ENCODE data around the gene PKMYT1.
A peak's percentile ranks its signal among the peaks of the same experiment; 100 is the strongest.

Gene PKMYT1

GRCh38 chr16:3027983-3028715 is 47.9 kb upstream of the PKMYT1 start:
- H3K4me3 ChIP-seq (ENCODE audit: insufficient read depth, low read length, poor library complexity, severe bottlenecking) = no peak overlapping the region
- H3K9ac ChIP-seq (ENCODE audit: low read length) = peak overlapping the region; percentile 15; the same call in 1 of the 2 replicates
- peak; percentile 72 for TF ChIP-seq CTCF (IDR thresholded peaks at IDR 0.05; ENCODE audit: insufficient read depth, low read length, poor library complexity, severe bottlenecking)
- TF ChIP-seq EZH2phosphoT487 (conservative IDR thresholded peaks at IDR 0.05; ENCODE audit: low read length) = no peak
- no peaks in the 10 kb centered on the region for H4K20me1 ChIP-seq (ENCODE audit: low read depth, low read length)
- peak overlapping the region; percentile 40 for H3K4me2 ChIP-seq (ENCODE audit: low read depth, low read length, poor library complexity, severe bottlenecking)
- 0 out of 2 replicates have a peak, but pooled peaks cover under 1% of the 10 kb centered on the region for H3F3A ChIP-seq (ENCODE audit: insufficient read depth)
- H2AFZ ChIP-seq (ENCODE audit: low read depth, low read length, severe bottlenecking) = no peak overlapping the region
- no peaks in the 10 kb centered on the region for H3K27me3 ChIP-seq (ENCODE audit: low read length)
- H3K36me3 ChIP-seq (ENCODE audit: low read length) = no peaks in the 10 kb centered on the region
- no peak overlapping the region for H3K27ac ChIP-seq (ENCODE audit: low read depth, low read length)
- H3K9me2 ChIP-seq (replicated peaks; ENCODE audit: insufficient read depth, low read length) = no peaks in the 10 kb centered on the region
- no peaks in the 10 kb centered on the region for H3K79me2 ChIP-seq (ENCODE audit: insufficient read depth, low read length)
- H3K9me3 ChIP-seq (ENCODE audit: insufficient read depth, low read length) = no peaks in the 10 kb centered on the region

- no peak overlapping the region for H3K4me2 ChIP-seq (ENCODE audit: low read depth, low read length, poor library complexity, severe bottlenecking)
Observed at GRCh38 chr16:3027489-3027795, 47.2 kb upstream of the PKMYT1 start.

GRCh38 chr16:3026609-3027488 is 46.6 kb upstream of the PKMYT1 start:
- Histone ChIP-seq H3F3A (ENCODE audit: insufficient read depth) (peaks cover 14% of the 10 kb centered on the region), H3K27ac (ENCODE audit: low read depth, low read length) (no peak overlapping the region), H3K4me2 (ENCODE audit: low read depth, low read length, poor library complexity, severe bottlenecking) (no peak overlapping the region), H2AFZ (ENCODE audit: low read depth, low read length, severe bottlenecking) (no peak overlapping the region), H3K36me3 (ENCODE audit: low read length) (no peaks in the 10 kb centered on the region), H3K9me2 (replicated peaks; ENCODE audit: insufficient read depth, low read length) (no peaks in the 10 kb centered on the region), H3K9ac (ENCODE audit: low read length) (no peak overlapping the region), H3K4me3 (ENCODE audit: insufficient read depth, low read length, poor library complexity, severe bottlenecking) (no peak overlapping the region), H3K79me2 (ENCODE audit: insufficient read depth, low read length) (no peaks in the 10 kb centered on the region), H3K27me3 (ENCODE audit: low read length) (no peaks in the 10 kb centered on the region), H3K9me3 (ENCODE audit: insufficient read depth, low read length) (no peaks in the 10 kb centered on the region), H4K20me1 (ENCODE audit: low read depth, low read length) (no peaks in the 10 kb centered on the region)
- no peak for TF ChIP-seq EZH2phosphoT487 (conservative IDR thresholded peaks at IDR 0.05; ENCODE audit: low read length)
- TF ChIP-seq CTCF (IDR thresholded peaks at IDR 0.05; ENCODE audit: insufficient read depth, low read length, poor library complexity, severe bottlenecking) = no peak

More at GRCh38 chr16:3027489-3027795, 47.2 kb upstream of the PKMYT1 start:
- no peaks in the 10 kb centered on the region for H3K36me3 ChIP-seq (ENCODE audit: low read length)
- no peaks in the 10 kb centered on the region for H3K79me2 ChIP-seq (ENCODE audit: insufficient read depth, low read length)
- H3K9me2 ChIP-seq (replicated peaks; ENCODE audit: insufficient read depth, low read length) = no peaks in the 10 kb centered on the region
- no peaks in the 10 kb centered on the region for H4K20me1 ChIP-seq (ENCODE audit: low read depth, low read length)
- no peak overlapping the region for H2AFZ ChIP-seq (ENCODE audit: low read depth, low read length, severe bottlenecking)
- no peak overlapping the region for H3K27ac ChIP-seq (ENCODE audit: low read depth, low read length)
- no peaks in the 10 kb centered on the region for H3K27me3 ChIP-seq (ENCODE audit: low read length)
- no peak overlapping the region for H3K9ac ChIP-seq (ENCODE audit: low read length)
- TF ChIP-seq CTCF (IDR thresholded peaks at IDR 0.05; ENCODE audit: insufficient read depth, low read length, poor library complexity, severe bottlenecking) (no peak), EZH2phosphoT487 (conservative IDR thresholded peaks at IDR 0.05; ENCODE audit: low read length) (no peak)
- no peaks in the 10 kb centered on the region for H3K9me3 ChIP-seq (ENCODE audit: insufficient read depth, low read length)
- peaks cover 8% of the 10 kb centered on the region for H3F3A ChIP-seq (ENCODE audit: insufficient read depth)
- no peak overlapping the region for H3K4me3 ChIP-seq (ENCODE audit: insufficient read depth, low read length, poor library complexity, severe bottlenecking)
